HG03045 (cell line): Measurements from ENCODE around the gene CSNK2A1.

Source experiments
- ATAC-seq: cut with Tn5 transposase; IDR thresholded peaks from one replicate; pipeline ENCODE4 v1.9.1; 2021; ENCODE audit warnings: mild to moderate bottlenecking, moderate library complexity; ENCODE audit not compliant: unreplicated experiment

Gene CSNK2A1

GRCh38 chr20:568097-568652 lies 24.6 kb upstream of the CSNK2A1 start:
- ATAC-seq, result no peak

- ATAC-seq, result no peak
Measured at GRCh38 chr20:564192-564591, 20.6 kb upstream of the CSNK2A1 start.

GRCh38 chr20:563187-563586 lies 19.6 kb upstream of the CSNK2A1 start:
- no peak for ATAC-seq

- no peak for ATAC-seq
Measured at GRCh38 chr20:562232-562897, 18.8 kb upstream of the CSNK2A1 start.

- ATAC-seq, result no peak
Measured at GRCh38 chr20:561437-562231, 18.0 kb upstream of the CSNK2A1 start.

GRCh38 chr20:560680-561079 lies 17.1 kb upstream of the CSNK2A1 start:
- ATAC-seq, result no peak

GRCh38 chr20:558117-558516 lies 14.5 kb upstream of the CSNK2A1 start:
- no peak for ATAC-seq

GRCh38 chr20:556984-557383 lies 13.4 kb upstream of the CSNK2A1 start:
- no peak for ATAC-seq

GRCh38 chr20:555976-556385 lies 12.4 kb upstream of the CSNK2A1 start:
- ATAC-seq, result no peak

- ATAC-seq, result no peak
Measured at GRCh38 chr20:550611-551010, 7.0 kb upstream of the CSNK2A1 start.

GRCh38 chr20:549722-550496 lies 6.3 kb upstream of the CSNK2A1 start:
- no peak for ATAC-seq

- no peak for ATAC-seq
Measured at GRCh38 chr20:548906-549305, 5.3 kb upstream of the CSNK2A1 start.

- no peak for ATAC-seq
Measured at GRCh38 chr20:547394-547793, 3.8 kb upstream of the CSNK2A1 start.

GRCh38 chr20:546353-546752 lies 2.8 kb upstream of the CSNK2A1 start:
- ATAC-seq, result no peak

GRCh38 chr20:544153-544725 lies 649 bp upstream of the CSNK2A1 start:
- ATAC-seq, result no peak

GRCh38 chr20:542777-543368 lies 717 bp downstream of the CSNK2A1 start:
- ATAC-seq, result peak; percentile 14

GRCh38 chr20:540391-541201 lies 3.0 kb downstream of the CSNK2A1 start:
- ATAC-seq, result no peak

GRCh38 chr20:539848-540247 lies 3.7 kb downstream of the CSNK2A1 start:
- ATAC-seq, result no peak

- ATAC-seq, result no peak
Measured at GRCh38 chr20:539191-539590, 4.4 kb downstream of the CSNK2A1 start.

- no peak for ATAC-seq
Measured at GRCh38 chr20:537983-538382, 5.6 kb downstream of the CSNK2A1 start.
